Measurements from ENCODE around the gene LRP1B.

GRCh38 chr2:141728142-141728541, 402.7 kb downstream of the LRP1B start:
- TF ChIP-seq CTCF (IDR thresholded peaks at IDR 0.05) (no peak), MLX (CRISPR knock-in tag; IDR thresholded peaks at IDR 0.05) (no peak), JUN (CRISPR knock-in tag; IDR thresholded peaks at IDR 0.05) (no peak), PRDM15 (CRISPR knock-in tag; IDR thresholded peaks at IDR 0.05) (no peak), KAT7 (CRISPR knock-in tag; IDR thresholded peaks at IDR 0.05; ENCODE audit: borderline replicate concordance) (no peak), ZNF281 (CRISPR knock-in tag; IDR thresholded peaks at IDR 0.05) (no peak)

Measured in WTC11 (cell line).